Natural killer cell (primary cell): ENCODE measurements around the gene RBBP4. TPM values are rescaled to one million over a fixed set of nuclear protein-coding genes. Genes with fewer than 3 reads are reported as not detected.

Source experiments
- ATAC-seq, 3 donors: fragments of 150-1000 bp in 2 of 3; fragments of 200-7000 bp in 1 of 3; cut with Tn5 transposase; 1 replicate in 1 of 3; 2 replicates in 2 of 3; pipeline ENCODE4 v1.10.0; 2021; ENCODE audit warnings: mild to moderate bottlenecking in 2 of 3, moderate library complexity in 2 of 3
- DNase-seq, 2 donors: peaks; one replicate each; pipeline versions ENCODE4 v3.0.0 to v3.0.0-alpha.2; 2013 to 2021; ENCODE audit warnings: mixed read lengths in 1 of 2
- H3K27ac ChIP-seq: one replicate; pipeline ENCODE4 v1.5.1; 2013; ENCODE audit warnings: mild to moderate bottlenecking, low read length
- H3K27me3 ChIP-seq: one replicate; pipeline ENCODE4 v1.6.1; 2013; ENCODE audit warnings: low read length; ENCODE audit not compliant: control insufficient read depth, insufficient read depth
- H3K36me3 ChIP-seq: one replicate; pipeline ENCODE4 v1.6.1; 2013; ENCODE audit warnings: low read length; ENCODE audit not compliant: control insufficient read depth, insufficient read depth
- H3K4me1 ChIP-seq: one replicate; pipeline ENCODE4 v1.6.1; 2013; ENCODE audit warnings: low read length; ENCODE audit not compliant: control insufficient read depth, insufficient read depth
- H3K4me3 ChIP-seq: one replicate; pipeline ENCODE4 v1.5.1; 2013; ENCODE audit warnings: low read length
- H3K9me3 ChIP-seq: one replicate; pipeline ENCODE4 v1.6.1; 2013; ENCODE audit warnings: low read length; ENCODE audit not compliant: control insufficient read depth, insufficient read depth
- H3K27ac Mint-ChIP-seq, 2 donors: one replicate each; pipeline ENCODE4 v1.8.0; 2022; ENCODE audit warnings: mild to moderate bottlenecking in 2 of 2, mixed read lengths in 2 of 2, moderate library complexity in 1 of 2
- H3K27me3 Mint-ChIP-seq, 2 donors: one replicate each; pipeline ENCODE4 v1.8.0; 2022; ENCODE audit warnings: low read depth in 2 of 2, mixed read lengths in 2 of 2
- H3K36me3 Mint-ChIP-seq: one replicate; pipeline ENCODE4 v1.8.0; 2022; ENCODE audit warnings: mixed read lengths
- H3K4me1 Mint-ChIP-seq, 2 donors: one replicate each; pipeline ENCODE4 v1.8.0; 2022; ENCODE audit warnings: mixed read lengths in 2 of 2
- H3K4me3 Mint-ChIP-seq: one replicate; pipeline ENCODE4 v1.8.0; 2022; ENCODE audit warnings: mild to moderate bottlenecking, moderate library complexity, mixed read lengths
- H3K9me3 Mint-ChIP-seq, 2 donors: one replicate each; pipeline ENCODE4 v1.8.0; 2022; ENCODE audit warnings: mixed read lengths in 2 of 2
- WGBS: methylation state at CpG from one replicate; pipeline ENCODE4 v1.1.7; 2013; ENCODE audit warnings: missing lambda C conversion rate; ENCODE audit not compliant: insufficient coverage; 5-methylcytosine and 5-hydroxymethylcytosine counted together
- intact Hi-C: fragments of 100-400 bp; cut with micrococcal nuclease; formaldehyde crosslinking; loops from one replicate; pipeline ENCODE4 v1.14.2; 2022
- total RNA-seq, 4 donors: library from RNA; stranded (reverse); fragments of 120-200 nt in 1 of 4; gene quantifications; one replicate each; pipeline versions ENCODE4 v1.2.3 to v1.2.4, GENCODE V29; 2013 to 2022
- TF ChIP-seq, protein P1 (sequence below): fragments of 200-600 bp; IDR thresholded peaks from one replicate; pipeline ENCODE4 v1.8.0; 2022; ENCODE audit warnings: antibody characterized with exemption

Gene RBBP4
- total RNA-seq, 3 donors from 2014 or later (not counting 1 experiment from before 2014, with no cell fraction given), result 199 to 241 (median 224) TPM

DNA sequence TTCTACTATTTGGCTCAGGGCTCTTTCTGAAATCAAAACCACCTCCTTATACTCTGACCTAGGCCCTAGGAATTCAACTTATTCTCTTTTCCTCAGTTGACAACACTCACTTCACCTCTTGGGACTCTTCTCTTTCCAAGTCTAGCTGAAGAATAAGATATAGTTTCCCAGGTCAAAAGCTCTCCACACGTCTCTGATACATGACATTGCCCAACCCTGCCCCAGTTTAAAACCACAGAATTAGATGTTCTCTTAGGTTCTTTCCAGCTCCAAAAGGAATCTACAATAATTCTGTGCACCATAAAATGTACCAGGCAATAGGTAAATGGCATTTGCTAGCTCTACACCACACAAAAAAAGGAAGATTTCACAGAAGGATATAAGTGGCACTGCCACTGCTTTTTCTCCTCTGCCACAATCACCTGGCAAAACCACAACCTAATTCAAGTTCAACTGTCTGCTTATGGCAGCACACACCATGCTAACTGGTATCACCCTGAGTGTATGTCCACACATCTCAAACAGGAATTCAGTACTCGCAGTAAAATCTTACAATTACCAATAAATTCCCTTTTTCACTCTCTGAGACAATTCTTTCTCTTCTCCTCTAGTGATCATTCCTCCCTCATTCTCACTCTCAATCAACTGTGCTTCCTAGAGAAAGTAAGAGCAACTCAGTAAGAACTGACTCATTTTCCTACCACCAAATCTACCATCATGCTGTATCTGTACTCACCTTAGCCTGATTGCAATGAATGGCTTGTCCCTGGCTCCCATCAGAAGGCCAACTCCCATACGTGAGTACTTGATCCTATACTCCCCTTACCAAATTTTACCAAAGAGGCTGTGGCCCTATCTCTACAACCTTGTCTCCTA lies 28.0 kb upstream of the RBBP4 start:
- no peak for DNase-seq
- Mint-ChIP-seq H3K36me3 (no peaks in the 10 kb centered on the region), H3K27me3 (no peaks in the 10 kb centered on the region), H3K4me1 (peaks cover 39 to 42% of the 10 kb centered on the region in 2 donors), H3K27ac (peak overlapping the region; percentile 54 to 76), H3K4me3 (peak overlapping the region; percentile 32), H3K9me3 (no peaks in the 10 kb centered on the region)
- 35% methylated on average over 3 of the region's 3 CpGs for WGBS
- TF ChIP-seq, protein P1, sequence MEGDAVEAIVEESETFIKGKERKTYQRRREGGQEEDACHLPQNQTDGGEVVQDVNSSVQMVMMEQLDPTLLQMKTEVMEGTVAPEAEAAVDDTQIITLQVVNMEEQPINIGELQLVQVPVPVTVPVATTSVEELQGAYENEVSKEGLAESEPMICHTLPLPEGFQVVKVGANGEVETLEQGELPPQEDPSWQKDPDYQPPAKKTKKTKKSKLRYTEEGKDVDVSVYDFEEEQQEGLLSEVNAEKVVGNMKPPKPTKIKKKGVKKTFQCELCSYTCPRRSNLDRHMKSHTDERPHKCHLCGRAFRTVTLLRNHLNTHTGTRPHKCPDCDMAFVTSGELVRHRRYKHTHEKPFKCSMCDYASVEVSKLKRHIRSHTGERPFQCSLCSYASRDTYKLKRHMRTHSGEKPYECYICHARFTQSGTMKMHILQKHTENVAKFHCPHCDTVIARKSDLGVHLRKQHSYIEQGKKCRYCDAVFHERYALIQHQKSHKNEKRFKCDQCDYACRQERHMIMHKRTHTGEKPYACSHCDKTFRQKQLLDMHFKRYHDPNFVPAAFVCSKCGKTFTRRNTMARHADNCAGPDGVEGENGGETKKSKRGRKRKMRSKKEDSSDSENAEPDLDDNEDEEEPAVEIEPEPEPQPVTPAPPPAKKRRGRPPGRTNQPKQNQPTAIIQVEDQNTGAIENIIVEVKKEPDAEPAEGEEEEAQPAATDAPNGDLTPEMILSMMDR, result no peak
- Histone ChIP-seq H3K27me3 (no peaks in the 10 kb centered on the region), H3K36me3 (peaks cover 2% of the 10 kb centered on the region), H3K27ac (no peak overlapping the region), H3K4me1 (peaks cover 18% of the 10 kb centered on the region), H3K9me3 (no peaks in the 10 kb centered on the region), H3K4me3 (no peak overlapping the region)
- ATAC-seq, result peak in 2 of 3 donors; percentile 12 to 27
- intact Hi-C loops, result loop anchor here (10.0 kb wide), 1 partner anchor 172 kb away; no protein-coding TSS in a partner anchor

DNA sequence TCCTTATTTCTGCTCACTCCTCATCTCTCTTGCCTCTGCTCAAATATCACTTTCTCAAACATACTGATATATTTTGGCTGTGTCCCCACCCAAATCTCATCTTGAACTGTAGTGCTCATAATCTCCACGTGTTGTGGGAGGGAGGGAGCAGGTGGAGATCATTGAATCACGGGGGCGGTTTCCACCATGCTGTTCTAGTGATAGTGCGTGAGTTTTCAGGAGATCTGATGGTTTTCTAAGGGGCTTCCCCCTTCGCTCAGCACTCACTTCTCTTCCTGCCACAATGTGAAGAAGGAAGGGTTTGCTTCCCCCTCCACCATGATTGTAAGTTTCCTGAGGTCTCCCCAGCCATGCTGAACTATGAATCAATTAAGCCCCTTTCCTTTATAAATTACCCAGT lies 27.2 kb upstream of the RBBP4 start:
- intact Hi-C loops, result loop anchor here (10.0 kb wide), 1 partner anchor 171 kb away; no protein-coding TSS in a partner anchor
- ATAC-seq, result no peak
- DNase-seq, result peak in 1 of 2 donors; percentile 29
- H3K27me3 Mint-ChIP-seq, result no peaks in the 10 kb centered on the region
- Histone ChIP-seq H3K9me3 (no peaks in the 10 kb centered on the region), H3K36me3 (peaks cover 2% of the 10 kb centered on the region), H3K27ac (no peak overlapping the region), H3K4me1 (peaks cover 26% of the 10 kb centered on the region), H3K27me3 (no peaks in the 10 kb centered on the region), H3K4me3 (no peak overlapping the region)
- peak overlapping the region; percentile 54 to 76 for H3K27ac Mint-ChIP-seq
- H3K4me1 Mint-ChIP-seq, result peaks cover 39 to 43% of the 10 kb centered on the region in 2 donors
- peak overlapping the region; percentile 32 for H3K4me3 Mint-ChIP-seq
- no peaks in the 10 kb centered on the region for H3K36me3 Mint-ChIP-seq
- no peaks in the 10 kb centered on the region for H3K9me3 Mint-ChIP-seq
- TF ChIP-seq, protein P1, result no peak
- WGBS, result 20% methylated on average over 4 of the region's 5 CpGs

DNA sequence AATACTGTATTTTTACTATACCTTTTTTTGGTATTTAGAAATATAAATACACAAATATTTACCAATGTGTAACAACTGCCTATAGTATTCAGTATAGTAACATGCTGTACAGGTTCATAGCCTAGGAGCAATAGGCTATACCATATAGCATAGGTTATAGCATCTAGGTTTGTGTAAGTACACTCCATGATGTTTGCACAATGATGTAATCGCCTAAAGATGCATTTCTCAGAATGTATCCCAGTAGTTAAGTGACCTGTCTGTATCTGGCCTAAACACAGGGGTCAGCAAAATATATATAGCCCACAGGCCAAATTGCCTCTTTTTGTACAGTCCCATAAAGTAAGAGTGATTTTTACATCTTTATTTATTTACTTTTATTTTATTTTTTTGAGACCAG lies 24.8 kb upstream of the RBBP4 start:
- Histone ChIP-seq H3K4me1 (peaks cover 28% of the 10 kb centered on the region), H3K36me3 (peaks cover 2% of the 10 kb centered on the region), H3K9me3 (no peaks in the 10 kb centered on the region), H3K27me3 (no peaks in the 10 kb centered on the region), H3K27ac (no peak overlapping the region), H3K4me3 (no peak overlapping the region)
- H3K4me1 Mint-ChIP-seq, result peaks cover 39 to 43% of the 10 kb centered on the region in 2 donors
- TF ChIP-seq, protein P1, result no peak
- H3K36me3 Mint-ChIP-seq, result no peaks in the 10 kb centered on the region
- DNase-seq (no peak), ATAC-seq (no peak)
- H3K27ac Mint-ChIP-seq, result peak overlapping the region in 1 of 2 donors; percentile 93
- no peak overlapping the region for H3K4me3 Mint-ChIP-seq
- no peaks in the 10 kb centered on the region for H3K27me3 Mint-ChIP-seq
- intact Hi-C loops, result loop anchor here (10.0 kb wide), 1 partner anchor 169 kb away; no protein-coding TSS in a partner anchor
- no peaks in the 10 kb centered on the region for H3K9me3 Mint-ChIP-seq
- WGBS, result 100% methylated on average over 1 of the region's 1 CpG
